ENCODE data around the gene CYB561A3. TPM values are rescaled to one million over a fixed set of nuclear protein-coding genes. Genes with fewer than 3 reads are reported as not detected.

Gene CYB561A3
- total and polyA plus RNA-seq, 2 of the 13 experiments (the other 11 are each of a cell fraction or from before 2014, with no cell fraction given), result 11.4 to 14.9 TPM

DNA sequence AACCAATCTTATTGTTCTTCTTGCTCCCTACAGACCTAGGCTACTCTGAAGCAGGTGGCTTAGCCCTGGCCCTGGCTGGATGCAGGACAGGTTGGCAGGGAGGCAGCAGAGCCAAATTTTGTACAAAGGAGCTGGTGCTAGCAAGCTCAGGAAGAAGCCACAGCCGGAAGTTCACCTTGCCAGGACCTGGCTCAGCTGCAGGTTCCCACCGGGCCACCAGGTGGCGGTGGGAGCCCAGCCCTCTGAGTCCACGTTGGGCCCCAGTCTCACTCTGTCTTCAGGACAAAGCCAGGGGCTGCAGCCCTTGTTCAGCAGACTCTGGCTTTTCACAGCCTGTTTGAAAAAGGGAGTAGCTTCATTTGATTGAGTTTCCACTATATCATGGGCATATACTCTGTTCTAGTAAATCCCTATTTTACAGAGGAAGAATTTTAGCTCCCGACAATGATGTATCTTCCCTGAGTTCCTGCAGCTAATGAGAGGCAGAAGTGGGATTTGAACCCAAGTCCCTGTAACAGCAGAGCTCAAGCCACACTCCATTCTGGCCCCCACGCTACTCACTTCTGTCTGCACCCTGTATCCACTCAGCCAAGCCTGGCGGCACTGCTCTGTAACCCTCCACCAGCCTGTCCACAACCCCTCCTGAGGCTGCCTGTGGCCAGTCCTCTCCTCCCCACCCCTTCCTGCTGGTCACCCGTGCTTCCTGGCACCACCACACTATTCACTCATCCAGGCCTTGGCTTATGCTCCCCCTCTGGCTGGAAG, 25.3 kb downstream of the CYB561A3 start (continued):
- TF ChIP-seq FOXA3 (CRISPR knock-in tag; IDR thresholded peaks at IDR 0.05), result 0 out of 2 replicates have a peak, but pooled peaks have one; percentile 36
- peak; percentile 68 for TF ChIP-seq IRF2 (CRISPR knock-in tag; IDR thresholded peaks at IDR 0.05)
- TF ChIP-seq, protein P1, sequence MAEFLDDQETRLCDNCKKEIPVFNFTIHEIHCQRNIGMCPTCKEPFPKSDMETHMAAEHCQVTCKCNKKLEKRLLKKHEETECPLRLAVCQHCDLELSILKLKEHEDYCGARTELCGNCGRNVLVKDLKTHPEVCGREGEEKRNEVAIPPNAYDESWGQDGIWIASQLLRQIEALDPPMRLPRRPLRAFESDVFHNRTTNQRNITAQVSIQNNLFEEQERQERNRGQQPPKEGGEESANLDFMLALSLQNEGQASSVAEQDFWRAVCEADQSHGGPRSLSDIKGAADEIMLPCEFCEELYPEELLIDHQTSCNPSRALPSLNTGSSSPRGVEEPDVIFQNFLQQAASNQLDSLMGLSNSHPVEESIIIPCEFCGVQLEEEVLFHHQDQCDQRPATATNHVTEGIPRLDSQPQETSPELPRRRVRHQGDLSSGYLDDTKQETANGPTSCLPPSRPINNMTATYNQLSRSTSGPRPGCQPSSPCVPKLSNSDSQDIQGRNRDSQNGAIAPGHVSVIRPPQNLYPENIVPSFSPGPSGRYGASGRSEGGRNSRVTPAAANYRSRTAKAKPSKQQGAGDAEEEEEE (CRISPR knock-in tag; IDR thresholded peaks at IDR 0.05; ENCODE audit: borderline replicate concordance), result 0 out of 2 replicates have a peak, but pooled peaks have one; percentile 60
- 0 out of 2 replicates have a peak, but pooled peaks have one; percentile 64 for TF ChIP-seq ZMAT3 (CRISPR knock-in tag; conservative IDR thresholded peaks at IDR 0.05)
- TF ChIP-seq MIER3 (CRISPR knock-in tag; IDR thresholded peaks at IDR 0.05; ENCODE audit: borderline replicate concordance), result peak; percentile 48; the same call in 1 of the 2 replicates
- TF ChIP-seq ZNF264 (CRISPR knock-in tag; IDR thresholded peaks at IDR 0.05), result no peak
- TF ChIP-seq, protein P2, sequence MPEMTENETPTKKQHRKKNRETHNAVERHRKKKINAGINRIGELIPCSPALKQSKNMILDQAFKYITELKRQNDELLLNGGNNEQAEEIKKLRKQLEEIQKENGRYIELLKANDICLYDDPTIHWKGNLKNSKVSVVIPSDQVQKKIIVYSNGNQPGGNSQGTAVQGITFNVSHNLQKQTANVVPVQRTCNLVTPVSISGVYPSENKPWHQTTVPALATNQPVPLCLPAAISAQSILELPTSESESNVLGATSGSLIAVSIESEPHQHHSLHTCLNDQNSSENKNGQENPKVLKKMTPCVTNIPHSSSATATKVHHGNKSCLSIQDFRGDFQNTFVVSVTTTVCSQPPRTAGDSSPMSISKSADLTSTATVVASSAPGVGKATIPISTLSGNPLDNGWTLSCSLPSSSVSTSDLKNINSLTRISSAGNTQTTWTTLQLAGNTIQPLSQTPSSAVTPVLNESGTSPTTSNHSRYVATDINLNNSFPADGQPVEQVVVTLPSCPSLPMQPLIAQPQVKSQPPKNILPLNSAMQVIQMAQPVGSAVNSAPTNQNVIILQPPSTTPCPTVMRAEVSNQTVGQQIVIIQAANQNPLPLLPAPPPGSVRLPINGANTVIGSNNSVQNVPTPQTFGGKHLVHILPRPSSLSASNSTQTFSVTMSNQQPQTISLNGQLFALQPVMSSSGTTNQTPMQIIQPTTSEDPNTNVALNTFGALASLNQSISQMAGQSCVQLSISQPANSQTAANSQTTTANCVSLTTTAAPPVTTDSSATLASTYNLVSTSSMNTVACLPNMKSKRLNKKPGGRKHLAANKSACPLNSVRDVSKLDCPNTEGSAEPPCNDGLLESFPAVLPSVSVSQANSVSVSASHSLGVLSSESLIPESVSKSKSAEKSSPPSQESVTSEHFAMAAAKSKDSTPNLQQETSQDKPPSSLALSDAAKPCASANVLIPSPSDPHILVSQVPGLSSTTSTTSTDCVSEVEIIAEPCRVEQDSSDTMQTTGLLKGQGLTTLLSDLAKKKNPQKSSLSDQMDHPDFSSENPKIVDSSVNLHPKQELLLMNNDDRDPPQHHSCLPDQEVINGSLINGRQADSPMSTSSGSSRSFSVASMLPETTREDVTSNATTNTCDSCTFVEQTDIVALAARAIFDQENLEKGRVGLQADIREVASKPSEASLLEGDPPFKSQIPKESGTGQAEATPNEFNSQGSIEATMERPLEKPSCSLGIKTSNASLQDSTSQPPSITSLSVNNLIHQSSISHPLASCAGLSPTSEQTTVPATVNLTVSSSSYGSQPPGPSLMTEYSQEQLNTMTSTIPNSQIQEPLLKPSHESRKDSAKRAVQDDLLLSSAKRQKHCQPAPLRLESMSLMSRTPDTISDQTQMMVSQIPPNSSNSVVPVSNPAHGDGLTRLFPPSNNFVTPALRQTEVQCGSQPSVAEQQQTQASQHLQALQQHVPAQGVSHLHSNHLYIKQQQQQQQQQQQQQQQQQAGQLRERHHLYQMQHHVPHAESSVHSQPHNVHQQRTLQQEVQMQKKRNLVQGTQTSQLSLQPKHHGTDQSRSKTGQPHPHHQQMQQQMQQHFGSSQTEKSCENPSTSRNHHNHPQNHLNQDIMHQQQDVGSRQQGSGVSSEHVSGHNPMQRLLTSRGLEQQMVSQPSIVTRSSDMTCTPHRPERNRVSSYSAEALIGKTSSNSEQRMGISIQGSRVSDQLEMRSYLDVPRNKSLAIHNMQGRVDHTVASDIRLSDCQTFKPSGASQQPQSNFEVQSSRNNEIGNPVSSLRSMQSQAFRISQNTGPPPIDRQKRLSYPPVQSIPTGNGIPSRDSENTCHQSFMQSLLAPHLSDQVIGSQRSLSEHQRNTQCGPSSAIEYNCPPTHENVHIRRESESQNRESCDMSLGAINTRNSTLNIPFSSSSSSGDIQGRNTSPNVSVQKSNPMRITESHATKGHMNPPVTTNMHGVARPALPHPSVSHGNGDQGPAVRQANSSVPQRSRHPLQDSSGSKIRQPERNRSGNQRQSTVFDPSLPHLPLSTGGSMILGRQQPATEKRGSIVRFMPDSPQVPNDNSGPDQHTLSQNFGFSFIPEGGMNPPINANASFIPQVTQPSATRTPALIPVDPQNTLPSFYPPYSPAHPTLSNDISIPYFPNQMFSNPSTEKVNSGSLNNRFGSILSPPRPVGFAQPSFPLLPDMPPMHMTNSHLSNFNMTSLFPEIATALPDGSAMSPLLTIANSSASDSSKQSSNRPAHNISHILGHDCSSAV (CRISPR knock-in tag; IDR thresholded peaks at IDR 0.05; ENCODE audit: borderline replicate concordance), result no peak
- TF ChIP-seq ZNF652 (CRISPR knock-in tag; IDR thresholded peaks at IDR 0.05; ENCODE audit: borderline replicate concordance, low read depth), result no peak
- TF ChIP-seq, protein P3, sequence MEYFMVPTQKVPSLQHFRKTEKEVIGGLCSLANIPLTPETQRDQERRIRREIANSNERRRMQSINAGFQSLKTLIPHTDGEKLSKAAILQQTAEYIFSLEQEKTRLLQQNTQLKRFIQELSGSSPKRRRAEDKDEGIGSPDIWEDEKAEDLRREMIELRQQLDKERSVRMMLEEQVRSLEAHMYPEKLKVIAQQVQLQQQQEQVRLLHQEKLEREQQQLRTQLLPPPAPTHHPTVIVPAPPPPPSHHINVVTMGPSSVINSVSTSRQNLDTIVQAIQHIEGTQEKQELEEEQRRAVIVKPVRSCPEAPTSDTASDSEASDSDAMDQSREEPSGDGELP (IDR thresholded peaks at IDR 0.05; ENCODE audit: borderline replicate concordance, low read depth), result peak; percentile 44; the same call in 1 of the 2 replicates
- no peak for TF ChIP-seq NAIF1 (CRISPR knock-in tag; IDR thresholded peaks at IDR 0.05; ENCODE audit: borderline replicate concordance)
- TF ChIP-seq ZNF441 (CRISPR knock-in tag; IDR thresholded peaks at IDR 0.05; ENCODE audit: borderline replicate concordance), result no peak
- TF ChIP-seq, protein P4, sequence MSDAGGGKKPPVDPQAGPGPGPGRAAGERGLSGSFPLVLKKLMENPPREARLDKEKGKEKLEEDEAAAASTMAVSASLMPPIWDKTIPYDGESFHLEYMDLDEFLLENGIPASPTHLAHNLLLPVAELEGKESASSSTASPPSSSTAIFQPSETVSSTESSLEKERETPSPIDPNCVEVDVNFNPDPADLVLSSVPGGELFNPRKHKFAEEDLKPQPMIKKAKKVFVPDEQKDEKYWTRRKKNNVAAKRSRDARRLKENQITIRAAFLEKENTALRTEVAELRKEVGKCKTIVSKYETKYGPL (CRISPR knock-in tag; IDR thresholded peaks at IDR 0.05), result no peak
- TF ChIP-seq GABPB1 (CRISPR knock-in tag; IDR thresholded peaks at IDR 0.05), result peak; percentile 85
- no peak for TF ChIP-seq ZBTB1 (CRISPR knock-in tag; IDR thresholded peaks at IDR 0.05; ENCODE audit: borderline replicate concordance)
- TF ChIP-seq POLR2A (IDR thresholded peaks at IDR 0.05; ENCODE audit: insufficient read depth in 1 of 2, low read depth in 2 of 2, low read length in 2 of 2), result peak; percentile 13 to 50; a peak in 2 of 4 replicates
- TF ChIP-seq, protein P5, sequence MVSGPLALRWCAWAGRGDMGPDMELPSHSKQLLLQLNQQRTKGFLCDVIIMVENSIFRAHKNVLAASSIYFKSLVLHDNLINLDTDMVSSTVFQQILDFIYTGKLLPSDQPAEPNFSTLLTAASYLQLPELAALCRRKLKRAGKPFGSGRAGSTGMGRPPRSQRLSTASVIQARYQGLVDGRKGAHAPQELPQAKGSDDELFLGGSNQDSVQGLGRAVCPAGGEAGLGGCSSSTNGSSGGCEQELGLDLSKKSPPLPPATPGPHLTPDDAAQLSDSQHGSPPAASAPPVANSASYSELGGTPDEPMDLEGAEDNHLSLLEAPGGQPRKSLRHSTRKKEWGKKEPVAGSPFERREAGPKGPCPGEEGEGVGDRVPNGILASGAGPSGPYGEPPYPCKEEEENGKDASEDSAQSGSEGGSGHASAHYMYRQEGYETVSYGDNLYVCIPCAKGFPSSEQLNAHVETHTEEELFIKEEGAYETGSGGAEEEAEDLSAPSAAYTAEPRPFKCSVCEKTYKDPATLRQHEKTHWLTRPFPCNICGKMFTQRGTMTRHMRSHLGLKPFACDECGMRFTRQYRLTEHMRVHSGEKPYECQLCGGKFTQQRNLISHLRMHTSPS (CRISPR knock-in tag; IDR thresholded peaks at IDR 0.05; ENCODE audit: low read depth), result no peak

Measured in HepG2 (cell line).